ENCODE measurements around the gene FRMD3.
A peak's percentile ranks its signal among the peaks of the same experiment; 100 is the strongest.

Gene FRMD3

GRCh38 chr9:83570359-83570758, 32.2 kb upstream of the FRMD3 start:
- no peak for DNase-seq (ENCODE audit: low read depth)
- no peak overlapping the region for H3K4me3 ChIP-seq (ENCODE audit: low read depth, low read length)
- no peak for TF ChIP-seq MYC (IDR thresholded peaks at IDR 0.05; ENCODE audit: low read depth, low read length)
- TF ChIP-seq, protein P1, sequence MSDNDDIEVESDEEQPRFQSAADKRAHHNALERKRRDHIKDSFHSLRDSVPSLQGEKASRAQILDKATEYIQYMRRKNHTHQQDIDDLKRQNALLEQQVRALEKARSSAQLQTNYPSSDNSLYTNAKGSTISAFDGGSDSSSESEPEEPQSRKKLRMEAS (IDR thresholded peaks at IDR 0.05; ENCODE audit: low read depth, low read length), result no peak
- no peak for TF ChIP-seq POLR2A (IDR thresholded peaks at IDR 0.05; ENCODE audit: extremely low read depth, insufficient read length)
- TF ChIP-seq CTCF (IDR thresholded peaks at IDR 0.05; ENCODE audit: low read depth, low read length), result no peak

DNA sequence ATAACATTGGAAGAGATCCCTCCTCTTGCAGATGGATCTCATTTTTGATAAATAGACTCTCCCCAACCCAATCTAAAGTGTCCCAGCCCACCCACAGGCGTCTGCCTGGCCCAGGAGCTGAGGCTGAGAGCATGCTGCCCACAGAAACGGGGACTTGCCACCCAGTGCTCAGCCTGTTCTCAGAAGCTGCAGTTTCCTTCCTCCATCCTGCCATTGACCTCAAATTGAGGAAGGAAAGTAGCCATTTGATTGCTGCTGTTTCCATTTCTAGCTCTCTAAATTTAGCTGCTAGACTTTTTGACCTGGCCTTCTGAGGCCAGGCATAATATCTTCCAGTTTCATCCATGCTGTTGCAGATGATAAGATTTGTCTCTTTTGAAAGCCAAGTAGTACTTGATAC, 31.1 kb upstream of the FRMD3 start:
- no peak overlapping the region for H3K4me3 ChIP-seq (ENCODE audit: low read depth, low read length)
- TF ChIP-seq POLR2A (IDR thresholded peaks at IDR 0.05; ENCODE audit: extremely low read depth, insufficient read length) (no peak), MYC (IDR thresholded peaks at IDR 0.05; ENCODE audit: low read depth, low read length) (no peak), CTCF (IDR thresholded peaks at IDR 0.05; ENCODE audit: low read depth, low read length) (no peak)
- TF ChIP-seq, protein P1 (IDR thresholded peaks at IDR 0.05; ENCODE audit: low read depth, low read length), result no peak
- DNase-seq (ENCODE audit: low read depth), result peak; percentile 31

GRCh38 chr9:83563360-83563759, 25.2 kb upstream of the FRMD3 start:
- H3K4me3 ChIP-seq (ENCODE audit: low read depth, low read length), result no peak overlapping the region
- TF ChIP-seq MYC (IDR thresholded peaks at IDR 0.05; ENCODE audit: low read depth, low read length), result no peak
- TF ChIP-seq CTCF (IDR thresholded peaks at IDR 0.05; ENCODE audit: low read depth, low read length), result no peak
- TF ChIP-seq POLR2A (IDR thresholded peaks at IDR 0.05; ENCODE audit: extremely low read depth, insufficient read length), result no peak
- TF ChIP-seq, protein P1 (IDR thresholded peaks at IDR 0.05; ENCODE audit: low read depth, low read length), result no peak
- no peak for DNase-seq (ENCODE audit: low read depth)

DNA sequence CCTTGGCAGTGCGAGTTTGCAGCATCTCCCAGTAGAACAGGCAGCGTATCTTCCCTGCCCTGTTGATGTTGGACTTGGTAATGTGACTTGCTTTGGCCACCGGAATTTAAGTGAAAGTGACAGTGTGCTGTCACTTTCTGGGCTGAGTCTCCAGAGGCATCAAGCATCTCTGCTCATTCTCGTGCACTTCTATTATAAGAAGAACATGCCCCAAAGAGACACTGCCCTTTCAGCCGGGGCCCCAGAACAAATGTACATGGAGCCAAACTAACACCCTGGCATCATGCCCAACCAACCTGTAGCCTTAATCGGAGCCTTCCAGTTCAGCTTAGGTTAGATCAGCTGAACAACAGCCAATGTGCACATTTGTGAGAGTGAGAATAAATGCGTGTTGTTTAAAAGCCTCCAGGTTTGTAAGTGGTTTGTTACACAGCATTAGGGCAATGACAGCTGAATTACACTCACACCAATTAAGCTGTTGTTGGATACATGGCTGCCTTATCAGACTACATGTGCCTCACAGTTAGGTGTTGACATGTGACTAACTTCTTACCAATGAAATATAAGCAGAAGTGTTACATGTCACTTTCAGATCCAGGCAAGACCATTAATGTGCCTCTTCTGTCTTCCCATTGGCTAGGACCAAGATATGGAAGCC, 22.1 kb upstream of the FRMD3 start:
- TF ChIP-seq, protein P1 (IDR thresholded peaks at IDR 0.05; ENCODE audit: low read depth, low read length), result no peak
- TF ChIP-seq CTCF (IDR thresholded peaks at IDR 0.05; ENCODE audit: low read depth, low read length) (no peak), POLR2A (IDR thresholded peaks at IDR 0.05; ENCODE audit: extremely low read depth, insufficient read length) (no peak), MYC (IDR thresholded peaks at IDR 0.05; ENCODE audit: low read depth, low read length) (no peak)
- no peak overlapping the region for H3K4me3 ChIP-seq (ENCODE audit: low read depth, low read length)
- no peak for DNase-seq (ENCODE audit: low read depth)

- no peak for DNase-seq (ENCODE audit: low read depth)
- no peak overlapping the region for H3K4me3 ChIP-seq (ENCODE audit: low read depth, low read length)
- TF ChIP-seq, protein P1 (IDR thresholded peaks at IDR 0.05; ENCODE audit: low read depth, low read length), result no peak
- TF ChIP-seq CTCF (IDR thresholded peaks at IDR 0.05; ENCODE audit: low read depth, low read length), result no peak
- TF ChIP-seq POLR2A (IDR thresholded peaks at IDR 0.05; ENCODE audit: extremely low read depth, insufficient read length), result no peak
- no peak for TF ChIP-seq MYC (IDR thresholded peaks at IDR 0.05; ENCODE audit: low read depth, low read length)
These were observed 19.6 kb upstream of the FRMD3 start for GRCh38 chr9:83557771-83558170.

Data from NB4 (cell line).